ENCODE results near the gene RAD18.

DNA sequence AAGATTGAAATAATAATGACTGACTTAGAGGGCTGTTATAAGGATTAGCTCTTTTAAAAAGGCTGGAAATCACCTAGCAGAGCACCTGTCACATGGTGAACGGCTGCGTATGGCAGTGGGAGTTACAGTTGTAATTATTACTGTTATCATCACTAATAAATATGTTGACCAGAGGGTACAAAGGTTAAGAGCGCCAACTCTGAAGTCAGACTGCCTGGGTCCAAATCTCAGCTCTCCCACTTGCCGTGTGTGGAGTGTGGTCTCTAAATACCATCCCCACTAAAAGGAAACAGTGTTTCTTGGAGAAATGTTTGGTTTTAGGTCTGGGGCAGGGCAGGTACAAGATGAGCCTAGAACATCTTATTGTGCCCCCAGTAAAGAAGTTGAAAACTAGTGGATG, 6.0 kb upstream of the RAD18 start:
- TF ChIP-seq NFIC (IDR thresholded peaks at IDR 0.05) (no peak), CREB1 (IDR thresholded peaks at IDR 0.05; ENCODE audit: low read depth) (no peak), FOXM1 (IDR thresholded peaks at IDR 0.05; ENCODE audit: borderline replicate concordance, low read depth) (no peak), YY1 (IDR thresholded peaks at IDR 0.05; ENCODE audit: low read depth) (no peak), TCF12 (IDR thresholded peaks at IDR 0.05; ENCODE audit: low read depth) (no peak), TEAD4 (IDR thresholded peaks at IDR 0.05) (no peak), TAF1 (IDR thresholded peaks at IDR 0.05; ENCODE audit: low read depth) (no peak), RAD21 (IDR thresholded peaks at IDR 0.05; ENCODE audit: low read depth) (no peak), EP300 (IDR thresholded peaks at IDR 0.05; ENCODE audit: borderline replicate concordance) (no peak), CEBPB (IDR thresholded peaks at IDR 0.05) (no peak)
- TF ChIP-seq, protein P1, sequence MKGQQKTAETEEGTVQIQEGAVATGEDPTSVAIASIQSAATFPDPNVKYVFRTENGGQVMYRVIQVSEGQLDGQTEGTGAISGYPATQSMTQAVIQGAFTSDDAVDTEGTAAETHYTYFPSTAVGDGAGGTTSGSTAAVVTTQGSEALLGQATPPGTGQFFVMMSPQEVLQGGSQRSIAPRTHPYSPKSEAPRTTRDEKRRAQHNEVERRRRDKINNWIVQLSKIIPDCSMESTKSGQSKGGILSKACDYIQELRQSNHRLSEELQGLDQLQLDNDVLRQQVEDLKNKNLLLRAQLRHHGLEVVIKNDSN (IDR thresholded peaks at IDR 0.05), result no peak
- TF ChIP-seq, protein P2, sequence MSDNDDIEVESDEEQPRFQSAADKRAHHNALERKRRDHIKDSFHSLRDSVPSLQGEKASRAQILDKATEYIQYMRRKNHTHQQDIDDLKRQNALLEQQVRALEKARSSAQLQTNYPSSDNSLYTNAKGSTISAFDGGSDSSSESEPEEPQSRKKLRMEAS (IDR thresholded peaks at IDR 0.05), result no peak
- TF ChIP-seq, protein P3, sequence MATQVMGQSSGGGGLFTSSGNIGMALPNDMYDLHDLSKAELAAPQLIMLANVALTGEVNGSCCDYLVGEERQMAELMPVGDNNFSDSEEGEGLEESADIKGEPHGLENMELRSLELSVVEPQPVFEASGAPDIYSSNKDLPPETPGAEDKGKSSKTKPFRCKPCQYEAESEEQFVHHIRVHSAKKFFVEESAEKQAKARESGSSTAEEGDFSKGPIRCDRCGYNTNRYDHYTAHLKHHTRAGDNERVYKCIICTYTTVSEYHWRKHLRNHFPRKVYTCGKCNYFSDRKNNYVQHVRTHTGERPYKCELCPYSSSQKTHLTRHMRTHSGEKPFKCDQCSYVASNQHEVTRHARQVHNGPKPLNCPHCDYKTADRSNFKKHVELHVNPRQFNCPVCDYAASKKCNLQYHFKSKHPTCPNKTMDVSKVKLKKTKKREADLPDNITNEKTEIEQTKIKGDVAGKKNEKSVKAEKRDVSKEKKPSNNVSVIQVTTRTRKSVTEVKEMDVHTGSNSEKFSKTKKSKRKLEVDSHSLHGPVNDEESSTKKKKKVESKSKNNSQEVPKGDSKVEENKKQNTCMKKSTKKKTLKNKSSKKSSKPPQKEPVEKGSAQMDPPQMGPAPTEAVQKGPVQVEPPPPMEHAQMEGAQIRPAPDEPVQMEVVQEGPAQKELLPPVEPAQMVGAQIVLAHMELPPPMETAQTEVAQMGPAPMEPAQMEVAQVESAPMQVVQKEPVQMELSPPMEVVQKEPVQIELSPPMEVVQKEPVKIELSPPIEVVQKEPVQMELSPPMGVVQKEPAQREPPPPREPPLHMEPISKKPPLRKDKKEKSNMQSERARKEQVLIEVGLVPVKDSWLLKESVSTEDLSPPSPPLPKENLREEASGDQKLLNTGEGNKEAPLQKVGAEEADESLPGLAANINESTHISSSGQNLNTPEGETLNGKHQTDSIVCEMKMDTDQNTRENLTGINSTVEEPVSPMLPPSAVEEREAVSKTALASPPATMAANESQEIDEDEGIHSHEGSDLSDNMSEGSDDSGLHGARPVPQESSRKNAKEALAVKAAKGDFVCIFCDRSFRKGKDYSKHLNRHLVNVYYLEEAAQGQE (IDR thresholded peaks at IDR 0.05; ENCODE audit: low read depth), result no peak
